Astrocyte of the spinal cord (primary cell): ENCODE measurements around the gene HOXD8.

ENCODE experiments used
- DNase-seq: peaks from one replicate; pipeline ENCODE4 v3.0.0; 2011; ENCODE audit warnings: low read depth, low spot score
- H3K4me3 ChIP-seq: 2 replicates; pipeline ENCODE4 v1.5.1; 2011; ENCODE audit warnings: low read depth, mild to moderate bottlenecking, low read length, moderate library complexity
- in situ Hi-C: cut with HindIII; loops from 2 replicates; pipeline ENCODE4 v1.10.0; 2017; ENCODE audit warnings: low sequenced_read_pairs
- TF ChIP-seq, protein P1 (sequence below): IDR thresholded peaks from 2 replicates; pipeline ENCODE4 v1.5.1; 2012; ENCODE audit warnings: low read depth, mild to moderate bottlenecking, low read length, inconsistent platforms

Gene HOXD8

GRCh38 chr2:176126929-176127773 lies 2.4 kb upstream of the HOXD8 start:
- H3K4me3 ChIP-seq: no peak overlapping the region
- TF ChIP-seq, protein P1, sequence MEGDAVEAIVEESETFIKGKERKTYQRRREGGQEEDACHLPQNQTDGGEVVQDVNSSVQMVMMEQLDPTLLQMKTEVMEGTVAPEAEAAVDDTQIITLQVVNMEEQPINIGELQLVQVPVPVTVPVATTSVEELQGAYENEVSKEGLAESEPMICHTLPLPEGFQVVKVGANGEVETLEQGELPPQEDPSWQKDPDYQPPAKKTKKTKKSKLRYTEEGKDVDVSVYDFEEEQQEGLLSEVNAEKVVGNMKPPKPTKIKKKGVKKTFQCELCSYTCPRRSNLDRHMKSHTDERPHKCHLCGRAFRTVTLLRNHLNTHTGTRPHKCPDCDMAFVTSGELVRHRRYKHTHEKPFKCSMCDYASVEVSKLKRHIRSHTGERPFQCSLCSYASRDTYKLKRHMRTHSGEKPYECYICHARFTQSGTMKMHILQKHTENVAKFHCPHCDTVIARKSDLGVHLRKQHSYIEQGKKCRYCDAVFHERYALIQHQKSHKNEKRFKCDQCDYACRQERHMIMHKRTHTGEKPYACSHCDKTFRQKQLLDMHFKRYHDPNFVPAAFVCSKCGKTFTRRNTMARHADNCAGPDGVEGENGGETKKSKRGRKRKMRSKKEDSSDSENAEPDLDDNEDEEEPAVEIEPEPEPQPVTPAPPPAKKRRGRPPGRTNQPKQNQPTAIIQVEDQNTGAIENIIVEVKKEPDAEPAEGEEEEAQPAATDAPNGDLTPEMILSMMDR: peak; percentile 70
- DNase-seq: peak; percentile 65
- in situ Hi-C loops: no loop called here

- no peak overlapping the region for H3K4me3 ChIP-seq
- no peak for DNase-seq
- TF ChIP-seq, protein P1: no peak
- in situ Hi-C loops: no loop called here
Measured at GRCh38 chr2:176127774-176128072, 1.8 kb upstream of the HOXD8 start.

DNA sequence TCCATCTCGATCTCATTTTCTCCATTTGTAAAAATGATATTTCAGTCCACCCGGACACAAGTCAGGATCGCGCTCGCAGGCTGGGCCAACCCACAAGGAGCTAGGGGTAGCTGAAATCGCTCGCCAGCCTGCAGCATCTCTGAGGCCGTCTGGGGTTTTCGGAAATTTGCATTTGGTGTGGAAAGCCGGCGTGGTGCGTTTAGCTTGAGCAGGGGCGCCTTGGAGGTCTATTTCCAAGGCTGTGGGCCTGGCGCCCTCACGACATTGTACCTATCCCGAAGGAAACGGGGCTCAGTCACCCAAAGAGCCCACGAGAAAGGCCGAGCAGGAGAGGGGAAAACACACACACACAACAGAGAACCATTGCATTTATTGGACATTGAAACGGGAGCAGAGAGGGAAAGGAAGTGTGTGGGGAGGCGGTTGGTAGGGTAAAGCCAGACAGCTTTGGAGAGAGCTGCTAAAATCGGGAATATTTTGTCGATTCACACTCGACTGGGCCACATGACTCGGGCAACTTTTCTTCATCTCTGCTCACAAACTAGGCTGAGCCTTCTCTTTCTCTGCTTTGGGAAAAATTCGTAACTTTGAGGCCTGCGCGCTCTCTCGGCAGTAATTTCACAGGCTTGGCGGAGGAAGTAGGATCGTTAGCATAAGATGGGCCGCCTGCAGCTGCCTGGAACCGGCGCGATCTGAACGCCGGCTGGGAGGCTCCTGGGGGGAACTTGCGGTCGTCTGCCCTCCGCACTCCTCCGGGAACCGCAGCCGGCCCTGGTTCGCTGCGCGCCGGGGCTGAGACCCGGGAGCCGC lies 1.1 kb upstream of the HOXD8 start:
- TF ChIP-seq, protein P1: no peak
- peak overlapping the region; percentile 39 for H3K4me3 ChIP-seq
- DNase-seq: peak; percentile 32
- in situ Hi-C loops: no loop called here

DNA sequence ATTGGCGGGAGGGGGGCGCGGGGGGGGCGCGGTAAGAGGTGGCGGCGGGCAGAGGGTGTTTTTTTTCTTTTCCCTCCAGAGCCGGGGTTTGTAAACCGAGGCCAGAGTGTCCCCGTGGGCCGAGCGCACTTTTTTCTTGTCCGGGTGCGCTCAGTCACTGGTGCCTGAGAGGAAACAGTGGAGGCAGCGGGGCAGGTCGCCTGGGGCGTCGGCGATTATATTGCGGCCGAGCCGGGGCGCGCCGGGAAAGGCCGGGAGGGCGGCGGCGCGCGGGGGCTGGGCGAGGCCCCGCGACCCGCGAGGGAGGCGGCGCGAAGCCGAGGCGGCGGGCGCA lies 275 bp downstream of the HOXD8 start:
- TF ChIP-seq, protein P1: no peak

GRCh38 chr2:176130147-176130956 lies 847 bp downstream of the HOXD8 start:
- DNase-seq: peak; percentile 73
- peak overlapping the region; percentile 37 for H3K4me3 ChIP-seq
- TF ChIP-seq, protein P1: no peak
- in situ Hi-C loops: no loop called here

More for the DNA sequence above, 275 bp downstream of the HOXD8 start:
- in situ Hi-C loops: no loop called here
- DNase-seq: no peak
- peak overlapping the region; percentile 39 for H3K4me3 ChIP-seq
